ENCODE results near the gene TPM2. TPM values are rescaled to one million over a fixed set of nuclear protein-coding genes. Genes with fewer than 3 reads are reported as not detected.

The TPM2 gene
- total RNA-seq, 1 donor from 2014 or later: 24.3 TPM

DNA sequence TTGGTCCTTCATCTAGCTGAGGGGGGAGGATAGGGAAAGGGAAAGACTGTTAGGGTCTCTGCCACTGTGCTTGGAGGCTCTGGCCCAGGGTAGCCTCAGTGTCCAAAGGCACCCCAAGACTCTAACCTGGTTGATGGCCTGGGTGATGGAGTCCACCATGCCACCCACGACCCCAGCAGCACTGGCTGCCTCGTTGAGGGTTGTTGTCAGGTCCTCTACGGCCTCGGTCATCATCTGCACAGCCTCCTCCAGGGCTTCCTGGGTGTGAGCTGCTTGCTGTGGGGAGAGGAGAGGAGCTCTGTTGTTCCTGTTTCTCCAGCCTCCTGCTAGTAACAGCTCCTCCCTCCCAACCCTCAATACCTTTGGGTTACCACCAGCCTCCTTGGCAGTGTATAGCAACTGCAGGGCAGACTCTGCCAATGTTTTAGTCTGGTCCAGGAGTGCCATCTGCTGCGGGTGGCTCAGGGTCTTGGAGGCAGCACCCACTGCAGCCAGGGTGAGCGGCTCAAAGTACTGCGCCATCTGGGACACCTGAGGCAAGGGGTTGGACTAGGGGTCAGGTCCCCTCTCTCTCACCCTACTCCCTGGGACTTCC lies 16.2 kb upstream of the TPM2 start:
- TF ChIP-seq, protein P1, sequence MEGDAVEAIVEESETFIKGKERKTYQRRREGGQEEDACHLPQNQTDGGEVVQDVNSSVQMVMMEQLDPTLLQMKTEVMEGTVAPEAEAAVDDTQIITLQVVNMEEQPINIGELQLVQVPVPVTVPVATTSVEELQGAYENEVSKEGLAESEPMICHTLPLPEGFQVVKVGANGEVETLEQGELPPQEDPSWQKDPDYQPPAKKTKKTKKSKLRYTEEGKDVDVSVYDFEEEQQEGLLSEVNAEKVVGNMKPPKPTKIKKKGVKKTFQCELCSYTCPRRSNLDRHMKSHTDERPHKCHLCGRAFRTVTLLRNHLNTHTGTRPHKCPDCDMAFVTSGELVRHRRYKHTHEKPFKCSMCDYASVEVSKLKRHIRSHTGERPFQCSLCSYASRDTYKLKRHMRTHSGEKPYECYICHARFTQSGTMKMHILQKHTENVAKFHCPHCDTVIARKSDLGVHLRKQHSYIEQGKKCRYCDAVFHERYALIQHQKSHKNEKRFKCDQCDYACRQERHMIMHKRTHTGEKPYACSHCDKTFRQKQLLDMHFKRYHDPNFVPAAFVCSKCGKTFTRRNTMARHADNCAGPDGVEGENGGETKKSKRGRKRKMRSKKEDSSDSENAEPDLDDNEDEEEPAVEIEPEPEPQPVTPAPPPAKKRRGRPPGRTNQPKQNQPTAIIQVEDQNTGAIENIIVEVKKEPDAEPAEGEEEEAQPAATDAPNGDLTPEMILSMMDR (IDR thresholded peaks at IDR 0.05; ENCODE audit: unreplicated experiment): no peak
- Mint-ChIP-seq H3K9me3 (ENCODE audit: low read depth) (no peaks in the 10 kb centered on the region), H3K36me3 (ENCODE audit: insufficient read depth) (peaks cover 41% of the 10 kb centered on the region), H3K27ac (no peak overlapping the region), H3K4me1 (ENCODE audit: low read depth) (no peaks in the 10 kb centered on the region), H3K4me3 (ENCODE audit: low read depth) (no peak overlapping the region), H3K27me3 (no peaks in the 10 kb centered on the region)
- no peak for DNase-seq (ENCODE audit: low spot score, unreplicated experiment)

DNA sequence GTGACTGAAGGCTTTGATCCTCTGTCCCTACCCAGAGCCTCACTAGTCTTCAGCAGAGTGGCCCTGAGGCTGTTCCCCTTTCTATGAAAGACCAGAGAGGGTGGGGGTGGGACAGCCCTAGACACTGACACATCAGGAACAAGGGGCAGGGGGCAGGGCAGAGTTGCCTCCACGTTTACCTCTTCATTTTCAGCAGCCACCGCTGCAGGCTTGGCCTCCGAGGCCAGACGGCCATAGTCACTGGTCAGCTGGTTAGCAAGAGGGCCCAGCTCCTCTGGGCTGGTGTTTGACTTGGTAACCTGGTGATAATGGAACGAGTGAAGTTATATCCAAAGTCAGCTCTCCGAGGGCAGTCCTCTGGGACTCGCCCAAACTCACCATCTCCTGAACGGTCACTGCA lies 15.6 kb upstream of the TPM2 start:
- Mint-ChIP-seq H3K27ac (no peak overlapping the region), H3K9me3 (ENCODE audit: low read depth) (no peaks in the 10 kb centered on the region), H3K27me3 (no peaks in the 10 kb centered on the region), H3K4me1 (ENCODE audit: low read depth) (no peaks in the 10 kb centered on the region), H3K4me3 (ENCODE audit: low read depth) (no peak overlapping the region), H3K36me3 (ENCODE audit: insufficient read depth) (peaks cover 35% of the 10 kb centered on the region)
- no peak for DNase-seq (ENCODE audit: low spot score, unreplicated experiment)
- TF ChIP-seq, protein P1 (IDR thresholded peaks at IDR 0.05; ENCODE audit: unreplicated experiment): no peak

DNA sequence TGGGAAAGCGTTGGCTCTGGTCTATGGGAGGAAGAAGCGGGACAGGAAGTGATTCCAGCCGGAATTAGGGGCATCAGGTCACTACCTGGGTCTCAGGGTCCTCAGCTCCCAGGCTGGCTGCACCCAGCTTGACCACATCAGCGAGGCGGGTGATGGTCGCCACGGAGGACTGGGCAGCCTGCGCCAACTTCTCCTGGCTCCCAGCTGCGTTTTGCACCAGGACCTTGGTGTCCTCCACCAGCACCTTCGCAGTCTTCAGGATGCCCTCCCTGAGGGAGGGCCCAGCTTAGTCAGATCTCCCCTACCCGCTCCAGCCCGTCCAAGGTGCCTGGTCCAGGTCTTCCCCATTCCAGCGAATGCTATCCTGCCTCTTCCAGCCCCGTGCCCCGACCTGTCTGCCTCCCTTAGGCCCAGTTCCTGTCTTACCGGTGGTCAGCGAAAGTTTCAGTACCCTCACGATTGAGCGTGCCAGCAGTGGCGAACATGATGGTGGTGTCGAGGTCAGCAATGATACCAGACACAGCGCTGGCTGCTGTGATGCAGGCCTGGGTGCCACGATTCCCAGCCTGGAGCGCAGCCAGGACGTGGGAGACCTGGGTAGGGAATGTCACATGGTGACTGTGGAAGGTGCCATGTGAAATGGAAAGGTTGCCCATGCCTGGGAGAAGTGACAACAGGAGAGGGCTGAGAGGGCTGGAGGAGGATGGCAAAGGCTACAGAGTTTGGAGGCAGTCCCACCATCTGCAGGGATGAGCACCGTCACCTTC lies 14.4 kb upstream of the TPM2 start:
- Mint-ChIP-seq H3K4me3 (ENCODE audit: low read depth) (no peak overlapping the region), H3K27me3 (no peaks in the 10 kb centered on the region), H3K9me3 (ENCODE audit: low read depth) (no peaks in the 10 kb centered on the region), H3K4me1 (ENCODE audit: low read depth) (no peaks in the 10 kb centered on the region), H3K27ac (no peak overlapping the region), H3K36me3 (ENCODE audit: insufficient read depth) (peaks cover 32% of the 10 kb centered on the region)
- TF ChIP-seq, protein P1 (IDR thresholded peaks at IDR 0.05; ENCODE audit: unreplicated experiment): no peak
- no peak for DNase-seq (ENCODE audit: low spot score, unreplicated experiment)

DNA sequence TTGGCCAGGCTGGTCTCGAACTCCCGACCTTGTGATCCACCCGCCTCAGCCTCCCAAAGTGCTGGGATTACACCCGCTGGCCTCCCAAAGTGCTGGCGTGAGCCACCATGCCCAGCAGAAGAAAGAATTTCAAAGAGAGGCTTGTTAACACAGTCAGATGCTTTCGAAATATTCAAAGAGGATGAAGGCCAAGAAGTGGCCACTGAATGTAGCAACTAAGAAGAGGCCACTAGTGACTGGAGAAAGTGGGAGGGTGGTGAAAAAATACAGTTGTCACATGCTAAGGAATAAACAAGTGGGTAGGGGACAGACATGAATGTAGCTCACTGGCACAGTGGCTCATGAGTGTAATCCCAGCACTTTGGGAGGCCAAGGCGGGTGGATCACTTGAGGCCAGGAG lies 13.0 kb upstream of the TPM2 start:
- DNase-seq (ENCODE audit: low spot score, unreplicated experiment): no peak
- no peak overlapping the region for H3K4me3 Mint-ChIP-seq (ENCODE audit: low read depth)
- no peak overlapping the region for H3K27ac Mint-ChIP-seq
- no peaks in the 10 kb centered on the region for H3K27me3 Mint-ChIP-seq
- TF ChIP-seq, protein P1 (IDR thresholded peaks at IDR 0.05; ENCODE audit: unreplicated experiment): no peak
- H3K4me1 Mint-ChIP-seq (ENCODE audit: low read depth): no peaks in the 10 kb centered on the region
- peaks cover 30% of the 10 kb centered on the region for H3K36me3 Mint-ChIP-seq (ENCODE audit: insufficient read depth)
- H3K9me3 Mint-ChIP-seq (ENCODE audit: low read depth): no peaks in the 10 kb centered on the region

- no peak for DNase-seq (ENCODE audit: low spot score, unreplicated experiment)
- TF ChIP-seq, protein P1 (IDR thresholded peaks at IDR 0.05; ENCODE audit: unreplicated experiment): no peak
- no peaks in the 10 kb centered on the region for H3K4me1 Mint-ChIP-seq (ENCODE audit: low read depth)
- no peak overlapping the region for H3K27ac Mint-ChIP-seq
- no peak overlapping the region for H3K4me3 Mint-ChIP-seq (ENCODE audit: low read depth)
- H3K9me3 Mint-ChIP-seq (ENCODE audit: low read depth): no peaks in the 10 kb centered on the region
- no peaks in the 10 kb centered on the region for H3K27me3 Mint-ChIP-seq
- peaks cover 27% of the 10 kb centered on the region for H3K36me3 Mint-ChIP-seq (ENCODE audit: insufficient read depth)
Observed at GRCh38 chr9:35700942-35701341, 11.2 kb upstream of the TPM2 start.

Measured in progenitor cell of endocrine pancreas (in vitro differentiated cells).